NCI-H774 (cell line): ENCODE measurements around the gene ALKBH5.

Experiments
- DNase-seq: peaks from one replicate; lab custom pipeline; 2025; lab: John Stamatoyannopoulos, UW

The ALKBH5 gene

DNA sequence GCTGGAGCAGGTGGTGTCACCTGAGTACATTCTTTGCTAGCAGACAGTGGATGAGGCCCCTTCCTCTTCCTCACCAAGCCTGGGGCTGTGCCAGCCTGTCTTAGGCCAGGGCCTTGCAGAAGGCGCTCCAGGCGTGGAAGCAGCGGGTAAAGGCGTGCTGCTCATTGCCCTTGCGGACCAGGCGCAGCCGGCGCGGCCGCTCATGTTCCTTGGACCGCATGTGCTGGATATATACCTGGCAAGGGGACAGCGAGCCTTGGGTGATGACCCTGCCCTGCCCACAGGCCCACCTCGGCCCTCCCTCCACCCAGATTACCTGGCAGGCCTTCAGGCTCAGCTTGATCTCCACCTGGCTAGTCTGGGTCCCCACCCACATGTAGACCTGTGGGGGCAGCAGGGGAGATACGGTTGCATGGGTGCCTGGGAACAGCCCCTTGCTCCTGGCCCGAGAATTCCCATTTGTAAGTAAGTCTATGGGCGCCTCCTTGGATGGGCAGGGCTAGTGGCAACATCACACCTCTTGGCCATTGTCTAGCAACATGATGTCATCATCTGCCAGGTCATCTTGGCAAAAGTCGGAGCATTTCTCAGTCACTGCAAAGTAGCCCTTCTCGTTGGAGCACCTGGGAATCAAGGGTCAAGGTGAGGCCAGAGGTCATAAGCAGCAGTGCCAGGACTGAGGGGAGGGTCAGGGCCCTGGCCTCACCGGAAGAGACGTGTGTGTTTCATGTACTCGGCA is 61.6 kb downstream of the ALKBH5 start:
- DNase-seq = no peak

DNA sequence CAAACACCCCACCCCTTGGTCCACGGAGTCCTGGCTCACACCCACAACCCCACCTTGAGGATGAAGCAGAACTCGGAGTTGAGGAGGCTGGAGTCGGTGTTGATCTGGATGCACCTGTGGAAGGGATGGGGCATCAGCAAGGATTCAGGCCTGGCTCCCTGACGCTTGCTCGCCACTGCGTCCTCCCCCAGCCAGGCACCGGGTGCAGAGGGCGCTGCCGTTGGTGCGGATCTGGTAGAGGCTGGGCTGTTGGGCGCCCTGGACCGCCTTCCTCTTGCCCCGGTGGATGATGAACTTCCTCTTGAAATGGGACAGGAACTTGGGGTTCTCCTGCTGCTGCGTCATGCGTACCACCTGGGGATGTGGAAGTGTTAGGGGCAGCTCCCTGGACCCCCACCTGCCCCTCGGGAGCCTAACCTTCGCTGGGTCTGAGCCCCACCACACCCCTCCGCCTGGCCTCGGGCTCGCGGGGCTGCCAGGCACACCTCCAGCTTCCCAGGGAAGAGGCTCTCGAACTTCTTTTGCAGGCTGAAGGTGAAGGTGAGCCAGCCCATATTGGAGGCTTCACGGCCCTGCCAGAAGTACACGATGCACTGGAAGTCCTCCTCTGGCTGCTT is 62.6 kb downstream of the ALKBH5 start:
- no peak for DNase-seq

DNA sequence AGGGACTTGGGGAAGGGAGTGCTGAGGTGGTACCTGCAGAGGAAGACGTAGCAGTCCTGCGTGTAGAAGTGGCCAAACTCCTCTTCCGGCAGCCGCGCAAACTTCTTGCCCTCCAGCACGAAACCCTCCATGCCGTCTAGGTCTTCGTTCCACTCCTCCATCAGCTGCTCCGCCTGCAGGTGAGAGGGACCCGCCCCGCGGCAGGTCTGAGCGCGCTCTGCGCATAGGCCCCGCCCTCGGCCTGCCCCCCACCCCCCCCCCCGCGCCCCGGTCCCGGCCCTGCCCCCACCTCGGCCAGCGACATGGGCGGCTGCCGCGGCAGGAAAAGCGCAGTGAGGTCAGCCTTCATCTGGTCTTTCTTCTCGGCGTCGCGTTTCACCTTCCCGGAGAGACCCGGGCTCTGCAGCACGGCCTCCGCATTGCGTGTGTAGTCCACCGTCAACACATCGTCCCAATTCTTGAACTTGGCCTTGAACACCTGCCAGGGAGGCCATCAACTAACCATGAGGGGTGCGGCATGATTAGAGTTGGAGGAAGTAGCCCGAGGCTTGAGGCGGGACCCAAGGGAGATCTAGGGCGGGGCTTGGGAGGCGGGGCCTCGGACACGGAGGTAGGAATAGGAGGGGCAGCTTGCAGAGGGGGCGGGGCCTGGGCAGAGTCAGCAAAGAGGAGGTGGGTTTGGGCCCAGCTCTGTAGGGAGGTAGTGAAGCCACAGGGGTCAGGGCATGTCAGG is 63.4 kb downstream of the ALKBH5 start:
- peak; percentile 49 for DNase-seq

DNA sequence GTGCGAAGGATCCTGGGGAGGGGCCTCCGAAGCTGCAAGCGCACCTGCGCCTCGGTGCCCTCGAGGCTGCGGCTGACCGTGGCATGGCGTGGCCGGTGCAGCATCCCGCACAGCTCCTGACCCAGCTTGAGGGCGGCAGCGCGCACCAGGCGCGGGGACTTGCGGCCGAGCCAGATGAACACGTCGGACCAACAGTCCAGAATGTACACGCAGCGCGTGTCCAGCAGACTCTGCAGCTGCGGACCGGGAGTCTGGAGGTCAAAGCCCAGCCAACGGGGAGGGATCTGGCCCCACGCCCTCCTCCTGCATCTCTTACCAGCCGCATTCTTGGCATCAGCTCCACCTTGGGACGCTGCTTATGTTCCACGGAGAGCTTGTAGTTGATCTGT is 64.0 kb downstream of the ALKBH5 start:
- DNase-seq = no peak

DNA sequence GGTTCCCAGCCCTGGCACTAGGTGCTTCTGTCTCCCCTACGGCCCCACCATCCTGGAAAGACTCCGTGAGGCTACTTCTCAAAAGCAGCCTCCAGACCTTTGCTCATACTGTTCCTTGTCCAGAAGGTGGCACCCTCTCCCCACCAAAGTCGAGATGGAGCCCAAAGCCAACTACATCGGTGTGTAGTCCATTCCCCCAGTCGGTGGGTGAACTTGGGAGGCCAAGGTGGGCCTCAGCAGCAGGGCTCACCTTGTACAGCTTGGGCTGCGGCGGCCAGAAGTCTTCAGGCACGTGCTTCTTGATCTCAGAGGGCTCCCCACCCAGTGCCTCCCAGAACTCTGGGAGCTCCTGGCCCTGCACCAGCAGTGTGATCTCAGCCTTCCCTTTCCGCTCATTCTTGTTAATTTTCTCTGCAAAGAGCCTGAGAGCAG is 64.7 kb downstream of the ALKBH5 start:
- peak; percentile 10 for DNase-seq

DNA sequence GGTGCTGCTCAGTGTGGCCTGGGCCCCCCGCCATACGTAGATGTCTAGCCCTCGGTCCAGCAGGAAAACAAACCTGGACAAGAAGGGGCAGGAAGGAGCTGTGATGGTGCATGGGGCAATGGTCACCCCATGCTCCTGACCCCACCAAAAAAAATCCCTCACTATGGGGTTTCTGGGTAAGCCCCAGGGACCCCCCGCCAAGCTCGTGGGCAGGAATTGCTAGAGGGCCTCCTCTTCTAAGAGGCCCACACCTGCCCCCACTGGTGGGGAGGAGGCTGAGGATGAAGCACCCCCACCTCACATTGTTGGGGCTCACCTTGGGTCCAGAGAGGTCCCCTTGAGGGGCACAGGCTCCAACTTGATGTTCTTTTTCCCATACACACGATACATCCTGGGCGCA is 65.2 kb downstream of the ALKBH5 start:
- no peak for DNase-seq

DNA sequence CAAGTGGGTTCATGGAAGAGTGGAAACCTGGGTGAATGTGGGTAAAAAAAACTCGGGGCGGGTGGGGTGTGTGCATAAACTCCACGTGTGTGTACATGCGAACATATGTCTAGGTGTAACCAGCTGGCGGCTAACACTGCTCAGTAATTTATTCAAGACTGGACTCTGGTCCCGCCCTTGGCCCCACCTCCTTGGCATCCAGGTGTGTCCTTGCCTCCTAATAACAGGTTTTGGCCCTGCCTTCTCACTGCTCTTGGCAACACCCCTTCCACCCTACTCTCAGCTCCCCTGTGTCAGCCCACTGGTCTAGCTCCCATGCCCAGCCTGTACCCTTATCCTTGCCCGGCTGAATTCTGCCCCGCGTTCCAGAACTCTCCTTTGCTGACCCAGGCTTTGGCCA is 66.6 kb downstream of the ALKBH5 start:
- DNase-seq = peak; percentile 0

DNA sequence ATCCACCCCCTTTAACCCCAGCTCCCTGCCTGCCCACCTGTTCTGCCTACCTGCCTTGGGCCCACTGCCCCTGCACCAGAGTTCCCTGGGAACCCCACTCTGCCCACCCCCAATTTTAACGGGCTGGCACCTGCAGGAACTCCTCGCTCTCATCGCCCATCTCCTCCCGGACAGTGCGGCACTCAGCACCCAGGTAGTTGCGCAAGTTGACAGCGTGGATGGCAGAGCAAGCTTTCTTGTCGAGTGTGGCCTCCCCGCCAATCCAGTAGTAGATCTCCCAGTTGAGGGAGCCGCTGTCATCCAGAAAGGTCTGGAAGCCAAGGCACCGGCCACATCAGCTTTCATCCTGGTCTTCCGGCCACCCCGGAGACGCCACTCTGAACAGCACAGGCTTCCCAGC is 67.1 kb downstream of the ALKBH5 start:
- no peak for DNase-seq

DNA sequence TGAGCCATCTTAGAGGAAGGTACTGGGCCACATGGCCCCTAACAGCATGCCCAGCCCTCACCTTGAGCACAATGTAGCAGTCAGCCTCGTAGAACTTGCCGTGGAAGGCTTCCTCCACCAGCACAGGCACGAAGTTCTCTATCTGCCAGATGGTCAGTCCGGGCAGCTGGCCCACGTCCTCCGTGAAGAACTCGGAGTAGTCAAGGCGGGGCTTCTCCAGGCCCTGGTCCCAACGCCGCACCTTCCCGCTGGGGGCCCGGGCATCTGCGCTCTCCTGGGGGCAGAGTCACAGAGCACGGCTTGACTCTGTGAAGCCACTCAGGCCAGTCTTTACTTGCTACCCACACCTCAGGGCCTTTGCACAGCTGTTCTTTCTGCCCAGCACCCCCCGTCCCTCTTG is 67.6 kb downstream of the ALKBH5 start:
- DNase-seq = no peak

DNA sequence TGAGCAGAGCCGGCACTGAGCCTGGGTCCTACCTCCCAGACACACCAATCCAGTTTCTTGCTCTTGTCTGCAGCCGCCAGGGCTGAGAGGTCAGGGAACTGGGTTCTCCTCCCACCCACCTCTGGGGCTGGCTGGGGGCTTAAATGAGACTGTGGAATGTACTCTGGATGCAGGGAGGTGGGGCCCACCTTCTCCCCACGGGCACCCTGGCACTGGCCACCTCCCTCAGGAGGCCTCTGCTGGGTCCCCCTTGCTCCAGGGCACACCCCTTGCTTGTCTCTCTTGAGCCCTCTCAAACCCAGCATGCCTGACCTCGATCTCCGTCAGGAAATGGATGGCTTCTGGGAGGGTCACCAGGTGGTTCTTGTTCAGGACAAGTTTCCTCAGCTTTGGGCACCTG is 68.5 kb downstream of the ALKBH5 start:
- DNase-seq = no peak

DNA sequence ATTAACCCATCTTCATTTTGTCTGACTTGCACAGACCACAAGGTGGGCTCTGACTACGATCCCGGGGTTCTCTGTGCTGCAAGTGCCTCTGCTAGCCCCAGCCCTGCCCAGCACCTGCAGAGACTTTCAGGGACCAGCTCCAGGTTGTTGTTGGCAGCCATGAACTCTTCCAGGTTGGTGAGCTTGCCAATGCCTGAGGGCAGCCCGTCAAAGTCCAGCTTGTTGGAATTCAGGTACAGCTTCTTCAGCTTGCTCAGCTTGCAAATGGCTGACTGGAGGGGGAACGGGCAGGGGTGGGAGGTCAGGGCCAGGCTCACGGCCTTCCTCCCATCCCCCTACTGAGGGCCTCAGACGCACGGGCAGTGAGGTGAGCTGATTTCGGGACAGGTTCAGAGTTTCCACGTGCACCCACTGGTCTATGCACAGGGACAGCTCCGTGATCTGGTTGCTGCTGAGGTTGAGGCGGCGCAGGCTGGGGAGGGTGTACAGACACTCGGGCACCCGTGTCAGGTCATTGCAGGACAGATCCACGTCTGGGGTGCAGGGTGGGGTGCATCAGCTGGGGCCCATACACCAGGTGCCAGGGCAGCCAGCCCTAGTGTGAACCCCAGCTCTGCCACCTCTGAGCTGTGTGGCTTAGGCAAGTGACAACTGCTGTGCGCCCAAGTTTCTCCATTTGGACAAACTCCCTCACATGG is 69.7 kb downstream of the ALKBH5 start:
- no peak for DNase-seq

DNA sequence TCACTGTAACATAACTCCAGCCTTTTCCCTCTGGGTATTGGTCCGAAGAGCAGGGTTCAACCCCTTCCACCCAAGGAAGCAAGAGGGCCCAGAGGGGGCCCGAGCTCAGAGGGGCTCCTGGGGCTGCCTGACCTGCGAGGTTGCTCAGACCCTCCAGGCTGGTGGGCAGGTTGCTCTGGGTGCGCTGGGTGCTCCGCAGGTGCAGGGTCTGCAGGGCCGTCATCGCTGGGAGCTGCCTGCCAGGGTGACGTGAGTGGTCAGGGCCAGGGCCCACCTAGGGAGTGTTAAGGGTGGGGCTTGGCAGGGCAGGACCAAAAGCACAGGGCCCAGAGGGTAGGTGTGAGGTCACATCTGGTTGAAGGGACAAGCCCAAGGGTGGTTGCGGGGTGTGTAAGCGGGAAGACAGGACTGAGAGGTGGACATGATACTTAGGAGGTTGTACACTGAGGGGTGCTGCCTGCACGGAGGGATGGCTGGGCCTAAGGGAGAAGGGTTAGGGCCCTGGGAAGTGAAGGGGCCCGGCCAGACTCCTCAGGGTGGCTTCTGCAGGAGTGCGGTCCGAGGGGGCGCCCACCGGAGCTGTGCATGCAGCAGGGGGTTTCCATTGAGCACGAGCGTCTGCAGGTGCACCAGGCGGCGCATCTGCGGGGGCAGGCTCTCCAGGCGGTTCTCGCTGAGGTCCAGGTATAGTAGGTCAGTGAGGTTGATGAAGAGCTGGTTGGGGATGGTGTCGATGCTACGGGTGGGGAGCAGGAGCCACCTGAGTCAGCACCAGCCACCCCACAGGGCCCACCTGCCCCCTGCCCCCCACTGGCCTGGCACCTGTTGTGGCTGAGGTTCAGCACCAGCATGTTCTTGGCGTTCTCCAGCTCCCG is 70.6 kb downstream of the ALKBH5 start:
- DNase-seq = no peak

DNA sequence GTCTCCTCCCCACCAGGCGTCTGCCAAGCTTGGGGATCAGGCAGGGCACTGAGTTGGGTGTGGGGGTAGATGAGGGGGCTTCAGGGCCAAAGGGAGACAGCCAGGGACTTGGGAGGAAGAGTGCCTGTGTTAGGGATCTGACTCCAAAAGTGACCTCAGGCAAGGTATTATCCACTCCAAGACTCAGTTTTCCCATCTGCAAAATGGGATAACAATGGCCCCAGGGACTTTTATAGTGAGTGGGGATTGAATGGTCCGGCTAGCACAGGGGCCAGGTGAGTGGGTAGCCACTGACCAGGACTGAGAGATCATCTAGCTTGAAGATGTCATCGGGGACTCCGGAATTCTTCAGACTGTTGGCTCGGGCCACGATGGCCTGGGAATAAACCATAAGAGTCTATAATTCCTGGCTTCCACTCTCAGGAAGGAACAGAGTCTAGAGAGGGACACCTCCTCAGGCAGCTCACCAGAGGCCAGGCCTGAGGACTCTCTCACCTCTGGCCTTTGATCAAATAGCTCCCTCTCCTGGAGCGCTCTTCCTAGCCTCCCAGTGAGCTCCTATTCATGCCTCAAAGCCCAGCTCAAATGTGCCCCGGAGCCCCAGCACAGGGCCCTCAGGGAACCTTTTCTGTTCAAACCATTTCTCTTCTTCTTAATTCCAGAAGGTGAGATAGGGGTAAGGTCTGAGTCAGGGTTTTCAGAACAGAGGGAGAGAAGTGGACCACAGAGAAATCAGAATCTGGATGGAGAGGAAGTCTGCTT is 71.4 kb downstream of the ALKBH5 start:
- DNase-seq = no peak

DNA sequence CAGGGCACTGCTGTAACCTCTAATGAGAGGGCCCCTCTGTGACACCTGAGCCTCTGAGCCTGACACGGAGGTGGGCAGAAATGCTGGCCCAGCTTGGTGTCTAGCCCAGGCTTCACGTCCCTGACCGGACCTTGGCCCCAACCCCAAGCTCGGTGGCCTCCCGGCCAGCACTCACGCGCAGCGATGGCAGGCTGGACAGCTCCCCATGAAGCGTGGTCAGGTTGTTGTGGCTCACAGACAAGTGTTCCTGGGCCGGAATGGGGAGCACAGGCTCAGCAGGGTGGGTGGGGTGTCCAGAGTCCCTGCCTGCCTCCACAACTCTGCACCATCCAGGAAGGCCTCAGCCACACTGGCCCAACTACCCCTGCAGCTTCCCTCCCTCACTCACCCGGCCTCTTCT is 72.7 kb downstream of the ALKBH5 start:
- DNase-seq = no peak

DNA sequence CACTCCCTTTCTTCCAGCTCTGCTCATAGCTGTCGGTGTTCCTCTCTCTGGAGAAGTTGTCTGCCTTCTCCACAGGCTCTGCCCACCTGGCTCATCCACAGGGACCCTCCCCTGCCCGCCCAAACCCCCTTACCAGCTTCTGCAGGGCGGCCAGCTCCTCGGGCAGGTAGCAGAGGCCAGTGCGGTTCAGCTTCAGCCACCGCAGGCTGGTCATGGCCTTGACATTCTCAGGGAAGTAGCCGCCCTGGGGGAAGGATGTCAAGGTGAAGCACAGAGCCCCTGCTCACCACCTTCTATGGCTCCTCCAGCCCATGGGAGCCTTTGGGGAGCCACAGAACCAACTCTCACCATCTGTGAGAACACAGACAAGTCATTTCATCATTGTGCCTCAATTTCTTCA is 73.1 kb downstream of the ALKBH5 start:
- no peak for DNase-seq

DNA sequence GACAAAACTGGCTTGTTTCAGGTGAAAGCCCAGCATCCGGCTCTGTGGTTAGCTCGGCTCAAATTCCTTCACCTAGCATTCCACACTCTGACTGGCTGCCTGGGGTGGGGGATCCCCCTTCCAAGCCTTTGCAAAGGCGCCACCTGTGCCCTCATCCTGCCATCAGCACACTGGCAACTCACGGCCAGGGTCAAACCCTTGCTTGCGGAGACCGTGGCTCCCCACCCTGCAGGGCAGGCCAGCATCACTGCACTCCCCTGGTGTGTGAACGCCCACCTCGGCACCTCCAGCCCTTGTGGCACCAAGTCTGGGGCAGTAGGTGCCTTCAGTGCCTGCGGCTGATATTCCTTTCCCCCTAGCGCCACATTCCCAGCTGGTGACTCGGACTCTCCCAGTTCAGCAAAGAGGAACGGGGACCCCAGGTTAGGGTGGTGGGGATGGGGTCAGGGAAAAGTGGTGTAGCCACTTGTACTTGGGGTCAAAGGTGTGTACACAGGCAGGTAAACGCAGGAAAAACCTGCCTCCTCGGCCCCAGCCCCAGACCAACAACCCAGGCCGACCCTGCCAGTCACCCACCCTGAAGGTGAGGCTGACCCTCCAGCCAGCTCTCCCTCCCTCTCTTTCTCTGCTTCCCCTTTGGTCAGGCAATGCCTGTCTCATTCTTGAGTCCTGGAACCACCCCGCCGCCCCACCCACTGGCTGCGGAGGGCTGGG is 73.8 kb downstream of the ALKBH5 start:
- no peak for DNase-seq

DNA sequence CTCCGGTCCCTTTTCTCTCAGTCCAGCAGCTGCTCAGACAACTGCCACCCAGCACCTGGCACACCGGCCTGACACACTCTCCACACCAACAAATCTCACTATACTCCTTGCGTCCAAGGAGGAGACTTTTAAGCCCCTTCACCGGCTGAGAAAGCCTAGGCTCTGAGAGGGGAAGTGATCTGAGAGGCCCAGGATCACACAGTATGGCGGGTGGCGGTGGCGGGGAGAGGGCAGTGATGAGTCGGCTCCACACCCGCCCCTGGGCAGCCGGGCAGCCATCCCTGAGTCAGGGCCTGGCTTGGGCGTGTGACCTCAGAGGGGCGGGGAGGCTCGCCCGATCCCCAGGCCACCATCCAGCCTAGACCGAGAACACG is 74.3 kb downstream of the ALKBH5 start:
- DNase-seq = no peak

DNA sequence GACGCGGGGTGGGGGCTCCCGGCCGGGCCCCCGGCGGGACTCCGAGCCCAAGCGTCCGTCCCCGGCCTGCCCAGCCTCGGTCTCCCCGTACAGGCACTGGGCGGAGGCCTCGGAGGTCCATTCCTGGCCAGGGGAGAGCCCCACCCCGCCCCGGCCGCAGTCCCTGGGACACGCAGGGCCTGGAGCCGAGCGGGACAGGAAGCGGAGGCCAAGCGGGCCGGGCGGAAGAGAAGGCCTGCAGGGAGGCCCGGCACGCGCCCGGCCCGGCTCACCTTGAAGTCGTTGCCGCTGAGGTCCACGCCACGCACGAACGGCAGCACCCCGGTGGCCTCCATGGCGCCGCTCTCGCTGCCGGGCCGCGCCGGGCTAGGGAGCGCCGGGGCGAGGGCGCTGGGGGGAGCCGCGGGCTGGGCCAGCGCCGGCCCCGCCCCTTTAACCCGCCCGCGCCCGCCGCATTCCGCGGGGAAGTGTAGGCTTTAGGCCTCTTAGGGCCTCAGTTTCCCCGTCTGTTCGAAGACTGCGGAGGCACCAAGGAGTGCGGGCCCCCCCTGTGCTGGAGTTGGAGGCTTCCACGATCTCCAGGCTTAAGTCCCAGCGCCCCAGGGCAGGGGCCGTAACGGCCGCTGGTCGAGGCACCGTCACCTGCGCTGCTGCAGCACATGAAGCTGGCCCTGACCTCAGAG is 74.9 kb downstream of the ALKBH5 start, which contains the start of gene FLII:
TSS of gene FLII (minus strand) at position 383 of the 683 bp plus-strand sequence. CDS start at position 335, 48 bp downstream.
- peak; percentile 1 for DNase-seq
